Smooth muscle cell (in vitro differentiated cells): Measurements from ENCODE around the gene OR10G3. TPM values are rescaled to one million over a fixed set of nuclear protein-coding genes. Genes with fewer than 3 reads are reported as not detected.
A peak's percentile ranks its signal among the peaks of the same experiment; 100 is the strongest.

Source experiments
- DNase-seq: peaks from one replicate; lab custom pipeline; 2025; ENCODE audit not compliant: unreplicated experiment; lab: John Stamatoyannopoulos, UW
- H2AFZ ChIP-seq: fragments of 200-600 bp; sonication (generic); 2 replicates; pipeline ENCODE4 v1.6.0; 2016; ENCODE audit warnings: antibody characterized with exemption, low read depth, mild to moderate bottlenecking
- H3F3A ChIP-seq: fragments of 200-600 bp; sonication (generic); 2 replicates; pipeline ENCODE4 v1.6.0; 2017; ENCODE audit warnings: antibody characterized with exemption, low read depth
- H3K27ac ChIP-seq: fragments of 200-600 bp; sonication (generic); 2 replicates; pipeline ENCODE4 v1.5.1; 2016; ENCODE audit warnings: low read depth, mild to moderate bottlenecking
- H3K27me3 ChIP-seq: fragments of 200-600 bp; sonication (generic); 2 replicates; pipeline ENCODE4 v1.6.1; 2016; ENCODE audit warnings: low read depth, mild to moderate bottlenecking
- H3K36me3 ChIP-seq: fragments of 200-600 bp; sonication (generic); 2 replicates; pipeline ENCODE4 v1.5.1; 2016; ENCODE audit warnings: low read depth
- H3K4me1 ChIP-seq: fragments of 200-600 bp; sonication (generic); 2 replicates; pipeline ENCODE4 v1.5.1; 2016; ENCODE audit warnings: low read depth
- H3K4me2 ChIP-seq: fragments of 200-600 bp; sonication (generic); 2 replicates; pipeline ENCODE4 v1.6.0; 2016; ENCODE audit warnings: mild to moderate bottlenecking
- H3K4me3 ChIP-seq: fragments of 200-600 bp; sonication (generic); 2 replicates; pipeline ENCODE4 v1.5.1; 2016; ENCODE audit warnings: mild to moderate bottlenecking
- H3K79me2 ChIP-seq: fragments of 200-600 bp; sonication (generic); 2 replicates; pipeline ENCODE4 v1.6.0; 2016; ENCODE audit warnings: low read depth, mild to moderate bottlenecking
- H3K9ac ChIP-seq: fragments of 200-600 bp; sonication (generic); 2 replicates; pipeline ENCODE4 v1.6.0; 2016; ENCODE audit warnings: low read depth
- H3K9me3 ChIP-seq: fragments of 200-600 bp; sonication (generic); replicated peaks from 2 replicates; pipeline ENCODE4 v1.5.1; 2016; ENCODE audit warnings: low read depth
- H4K20me1 ChIP-seq: fragments of 200-600 bp; sonication (generic); 2 replicates; pipeline ENCODE4 v1.6.0; 2016; ENCODE audit warnings: low read depth
- CTCF ChIP-seq: fragments of 200-600 bp; sonication (generic); IDR thresholded peaks from 2 replicates; pipeline ENCODE4 v1.5.1; 2017; ENCODE audit warnings: borderline replicate concordance, mild to moderate bottlenecking, antibody characterized with exemption; ENCODE audit not compliant: insufficient read depth, poor library complexity, severe bottlenecking
- WGBS: methylation state at CpG from one replicate; pipeline ENCODE4 v1.1.7; 2016; ENCODE audit warnings: low lambda C conversion rate; 5-methylcytosine and 5-hydroxymethylcytosine counted together
- polyA plus RNA-seq: library from polyadenylated mRNA; unstranded; fragments of >200 nt; fragmentation: Nextera tagmentation; extraction: Ambion mirVana; gene quantifications from 2 replicates; pipeline ENCODE4 v1.2.1, GENCODE V29; 2016
- total RNA-seq: library from RNA; depleted of rRNA; stranded (reverse); fragments of >200 nt; gene quantifications from 2 replicates; pipeline ENCODE4 v1.2.3, GENCODE V29; 2014

Gene OR10G3
- total and polyA plus RNA-seq, 2 experiments from 2014 or later = not detected

GRCh38 chr14:21528381-21529348 lies 51.2 kb downstream of the OR10G3 start:
- no peak overlapping the region for H3K4me2 ChIP-seq
- no peak overlapping the region for H2AFZ ChIP-seq
- 66% methylated on average over 4 of the region's 4 CpGs for WGBS
- H3K27ac ChIP-seq = no peak overlapping the region
- no peaks in the 10 kb centered on the region for H3F3A ChIP-seq
- peaks cover 8% of the 10 kb centered on the region for H3K27me3 ChIP-seq
- H3K36me3 ChIP-seq = no peaks in the 10 kb centered on the region
- H3K4me1 ChIP-seq = peaks cover 34% of the 10 kb centered on the region
- H3K79me2 ChIP-seq = no peaks in the 10 kb centered on the region
- no peaks in the 10 kb centered on the region for H3K9me3 ChIP-seq
- no peak for DNase-seq
- no peak overlapping the region for H3K9ac ChIP-seq
- no peaks in the 10 kb centered on the region for H4K20me1 ChIP-seq
- no peak for TF ChIP-seq CTCF
- no peak overlapping the region for H3K4me3 ChIP-seq

GRCh38 chr14:21527318-21527679 lies 52.6 kb downstream of the OR10G3 start:
- no peak overlapping the region for H3K27ac ChIP-seq
- H3F3A ChIP-seq = no peaks in the 10 kb centered on the region
- no peak for TF ChIP-seq CTCF
- no peaks in the 10 kb centered on the region for H3K79me2 ChIP-seq
- H3K9ac ChIP-seq = no peak overlapping the region
- no peak overlapping the region for H3K4me2 ChIP-seq
- no peaks in the 10 kb centered on the region for H3K27me3 ChIP-seq
- DNase-seq = no peak
- H2AFZ ChIP-seq = no peak overlapping the region
- no peaks in the 10 kb centered on the region for H3K36me3 ChIP-seq
- H3K9me3 ChIP-seq = no peaks in the 10 kb centered on the region
- WGBS = 51% methylated on average over 1 of the region's 1 CpG
- no peak overlapping the region for H3K4me3 ChIP-seq
- no peaks in the 10 kb centered on the region for H4K20me1 ChIP-seq
- H3K4me1 ChIP-seq = peaks cover 27% of the 10 kb centered on the region

- TF ChIP-seq CTCF = no peak
- Histone ChIP-seq H2AFZ (peak overlapping the region; percentile 96), H3K4me2 (peak overlapping the region; percentile 98), H3F3A (no peaks in the 10 kb centered on the region), H3K79me2 (no peaks in the 10 kb centered on the region), H3K4me3 (peak overlapping the region; percentile 96), H3K36me3 (no peaks in the 10 kb centered on the region), H3K9ac (no peak overlapping the region), H3K9me3 (no peaks in the 10 kb centered on the region), H3K27ac (no peak overlapping the region), H3K27me3 (no peaks in the 10 kb centered on the region), H4K20me1 (no peaks in the 10 kb centered on the region), H3K4me1 (peaks cover 29% of the 10 kb centered on the region)
- no peak for DNase-seq
- 11% methylated on average over 13 of the region's 13 CpGs for WGBS
Observed at GRCh38 chr14:21526672-21527317, 53.1 kb downstream of the OR10G3 start.
